Tibial nerve (tissue), 4 donors: ENCODE results near the gene AFAP1.

Experiments used
- EP300 ChIP-seq, 2 donors: sonication (generic); formaldehyde crosslinking; IDR thresholded peaks; one replicate each; pipeline ENCODE4 v1.6.1; 2017; ENCODE audit warnings: antibody characterized with exemption in 2 of 2, mild to moderate bottlenecking in 1 of 2
- POLR2A ChIP-seq, 2 donors: fragments of 450-650 bp; IDR thresholded peaks; one replicate each; pipeline ENCODE4 v1.6.1; 2017; ENCODE audit warnings: antibody characterized with exemption in 2 of 2, mild to moderate bottlenecking in 2 of 2, moderate library complexity in 2 of 2
- TF ChIP-seq, protein P1 (sequence below), 5 experiments: fragments of 200-600 bp in 3 of 5; fragments of 450-650 bp in 2 of 5; sonication (generic) in 3 of 5; IDR thresholded peaks; one replicate each; pipeline ENCODE4 v1.5.1; 2016 to 2019; ENCODE audit warnings: antibody characterized with exemption in 5 of 5, mild to moderate bottlenecking in 3 of 5, moderate library complexity in 2 of 5

GRCh38 chr4:7815562-7815961 lies 124.1 kb downstream of the AFAP1 start:
- TF ChIP-seq, protein P1, sequence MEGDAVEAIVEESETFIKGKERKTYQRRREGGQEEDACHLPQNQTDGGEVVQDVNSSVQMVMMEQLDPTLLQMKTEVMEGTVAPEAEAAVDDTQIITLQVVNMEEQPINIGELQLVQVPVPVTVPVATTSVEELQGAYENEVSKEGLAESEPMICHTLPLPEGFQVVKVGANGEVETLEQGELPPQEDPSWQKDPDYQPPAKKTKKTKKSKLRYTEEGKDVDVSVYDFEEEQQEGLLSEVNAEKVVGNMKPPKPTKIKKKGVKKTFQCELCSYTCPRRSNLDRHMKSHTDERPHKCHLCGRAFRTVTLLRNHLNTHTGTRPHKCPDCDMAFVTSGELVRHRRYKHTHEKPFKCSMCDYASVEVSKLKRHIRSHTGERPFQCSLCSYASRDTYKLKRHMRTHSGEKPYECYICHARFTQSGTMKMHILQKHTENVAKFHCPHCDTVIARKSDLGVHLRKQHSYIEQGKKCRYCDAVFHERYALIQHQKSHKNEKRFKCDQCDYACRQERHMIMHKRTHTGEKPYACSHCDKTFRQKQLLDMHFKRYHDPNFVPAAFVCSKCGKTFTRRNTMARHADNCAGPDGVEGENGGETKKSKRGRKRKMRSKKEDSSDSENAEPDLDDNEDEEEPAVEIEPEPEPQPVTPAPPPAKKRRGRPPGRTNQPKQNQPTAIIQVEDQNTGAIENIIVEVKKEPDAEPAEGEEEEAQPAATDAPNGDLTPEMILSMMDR (IDR thresholded peaks at IDR 0.05): no peak
- TF ChIP-seq EP300 (IDR thresholded peaks at IDR 0.05): no peak
- TF ChIP-seq POLR2A (IDR thresholded peaks at IDR 0.05): no peak
